HuH-7 (cell line): ENCODE results near the gene SPATA19.

Source experiments
- DNase-seq: peaks from one replicate; pipeline ENCODE4 v3.0.0; 2011; ENCODE audit warnings: low spot score

Gene SPATA19

GRCh38 chr11:133817449-133817848 lies 27.9 kb downstream of the SPATA19 start:
- DNase-seq: no peak

GRCh38 chr11:133816146-133816870 lies 29.0 kb downstream of the SPATA19 start:
- DNase-seq: no peak

- DNase-seq: no peak
These were observed 29.7 kb downstream of the SPATA19 start for GRCh38 chr11:133815636-133816035.

GRCh38 chr11:133814588-133815100 lies 30.7 kb downstream of the SPATA19 start:
- DNase-seq: no peak

GRCh38 chr11:133811850-133812685 lies 33.2 kb downstream of the SPATA19 start:
- no peak for DNase-seq

- no peak for DNase-seq
These were observed 34.5 kb downstream of the SPATA19 start for GRCh38 chr11:133810766-133811165.

GRCh38 chr11:133809569-133810491 lies 35.5 kb downstream of the SPATA19 start:
- no peak for DNase-seq

- DNase-seq: no peak
These were observed 36.7 kb downstream of the SPATA19 start for GRCh38 chr11:133808393-133809140.

GRCh38 chr11:133803026-133803425 lies 42.3 kb downstream of the SPATA19 start:
- DNase-seq: no peak

- DNase-seq: no peak
These were observed 44.0 kb downstream of the SPATA19 start for GRCh38 chr11:133801356-133801755.

- DNase-seq: no peak
These were observed 44.6 kb downstream of the SPATA19 start for GRCh38 chr11:133800666-133801065.

GRCh38 chr11:133797554-133797953 lies 47.8 kb downstream of the SPATA19 start:
- no peak for DNase-seq

GRCh38 chr11:133796043-133796795 lies 49.1 kb downstream of the SPATA19 start:
- DNase-seq: no peak

GRCh38 chr11:133795088-133795487 lies 50.2 kb downstream of the SPATA19 start:
- DNase-seq: no peak

- DNase-seq: no peak
These were observed 51.1 kb downstream of the SPATA19 start for GRCh38 chr11:133794205-133794604.

GRCh38 chr11:133793271-133794035 lies 51.9 kb downstream of the SPATA19 start:
- DNase-seq: no peak

GRCh38 chr11:133790995-133791394 lies 54.3 kb downstream of the SPATA19 start:
- DNase-seq: no peak
